Hepatocyte (in vitro differentiated cells): ENCODE results near the gene DMBT1.

Source experiments
- EZH2 ChIP-seq: fragments of 200-600 bp; sonication (generic); IDR thresholded peaks from 2 replicates; pipeline ENCODE4 v1.6.1; 2016; ENCODE audit warnings: antibody characterized with exemption, mild to moderate bottlenecking, borderline replicate concordance
- TF ChIP-seq, protein P1 (sequence below): fragments of 200-600 bp; sonication (generic); IDR thresholded peaks from 2 replicates; pipeline ENCODE4 v1.5.1; 2016; ENCODE audit warnings: antibody characterized with exemption, mild to moderate bottlenecking; ENCODE audit not compliant: poor library complexity

DNA sequence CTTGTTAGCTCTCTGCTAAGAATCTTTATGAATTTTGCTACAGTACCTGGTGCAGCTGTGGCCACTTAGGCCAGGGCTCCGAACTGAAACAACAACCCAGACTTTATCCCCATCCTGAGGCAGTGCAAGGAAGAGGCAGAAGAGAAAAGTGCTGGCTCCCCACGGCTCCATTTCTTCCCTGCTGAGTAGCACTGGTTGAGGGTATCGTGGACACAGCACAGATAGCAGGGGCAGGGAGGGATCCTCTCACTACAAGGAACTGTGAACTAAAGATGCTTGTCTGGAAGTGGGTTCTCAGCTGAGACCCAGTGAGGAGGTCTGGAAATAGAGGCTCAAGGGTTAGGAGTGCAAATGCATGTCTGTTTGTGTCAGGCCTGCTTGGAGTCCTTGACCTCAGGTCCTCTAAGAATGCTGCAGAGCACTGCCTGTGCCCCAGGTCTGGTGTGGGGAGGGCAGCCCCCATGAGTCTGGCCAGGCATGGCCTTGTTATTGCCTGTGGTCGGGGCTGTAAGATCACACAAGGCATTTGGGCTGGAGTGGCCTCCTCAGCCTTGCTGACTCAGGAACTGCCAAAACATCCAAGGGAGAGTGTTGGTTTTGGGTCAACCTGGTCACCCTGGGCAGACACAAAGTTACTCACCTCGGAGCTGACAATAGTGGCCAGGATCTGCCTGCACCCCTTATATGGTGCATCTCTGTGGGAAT, 58.1 kb downstream of the DMBT1 start:
- TF ChIP-seq, protein P1, sequence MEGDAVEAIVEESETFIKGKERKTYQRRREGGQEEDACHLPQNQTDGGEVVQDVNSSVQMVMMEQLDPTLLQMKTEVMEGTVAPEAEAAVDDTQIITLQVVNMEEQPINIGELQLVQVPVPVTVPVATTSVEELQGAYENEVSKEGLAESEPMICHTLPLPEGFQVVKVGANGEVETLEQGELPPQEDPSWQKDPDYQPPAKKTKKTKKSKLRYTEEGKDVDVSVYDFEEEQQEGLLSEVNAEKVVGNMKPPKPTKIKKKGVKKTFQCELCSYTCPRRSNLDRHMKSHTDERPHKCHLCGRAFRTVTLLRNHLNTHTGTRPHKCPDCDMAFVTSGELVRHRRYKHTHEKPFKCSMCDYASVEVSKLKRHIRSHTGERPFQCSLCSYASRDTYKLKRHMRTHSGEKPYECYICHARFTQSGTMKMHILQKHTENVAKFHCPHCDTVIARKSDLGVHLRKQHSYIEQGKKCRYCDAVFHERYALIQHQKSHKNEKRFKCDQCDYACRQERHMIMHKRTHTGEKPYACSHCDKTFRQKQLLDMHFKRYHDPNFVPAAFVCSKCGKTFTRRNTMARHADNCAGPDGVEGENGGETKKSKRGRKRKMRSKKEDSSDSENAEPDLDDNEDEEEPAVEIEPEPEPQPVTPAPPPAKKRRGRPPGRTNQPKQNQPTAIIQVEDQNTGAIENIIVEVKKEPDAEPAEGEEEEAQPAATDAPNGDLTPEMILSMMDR: no peak
- no peak for TF ChIP-seq EZH2
